Nephron (organoid): ENCODE results near the gene DNAH9.

ENCODE experiments used
- H3K27ac Mint-ChIP-seq, 3 experiments: 2 replicates each; pipeline ENCODE4 v1.8.0; 2020; ENCODE audit warnings: mixed read lengths in 3 of 3, mild to moderate bottlenecking in 2 of 3, moderate library complexity in 1 of 3
- H3K27me3 Mint-ChIP-seq: 2 replicates; pipeline ENCODE4 v1.8.0; 2021; ENCODE audit warnings: low read depth, mild to moderate bottlenecking, moderate library complexity, mixed read lengths
- H3K36me3 Mint-ChIP-seq: 2 replicates; pipeline ENCODE4 v1.8.0; 2020; ENCODE audit warnings: low read depth, mixed read lengths
- H3K4me1 Mint-ChIP-seq: 2 replicates; pipeline ENCODE4 v1.8.0; 2020; ENCODE audit warnings: mixed read lengths
- H3K4me3 Mint-ChIP-seq, 3 experiments: 2 replicates each; pipeline ENCODE4 v1.8.0; 2020; ENCODE audit warnings: mild to moderate bottlenecking in 3 of 3, mixed read lengths in 3 of 3, moderate library complexity in 2 of 3
- H3K9me3 Mint-ChIP-seq: 2 replicates; pipeline ENCODE4 v1.8.0; 2020; ENCODE audit warnings: mixed read lengths
- TF ChIP-seq, protein P1 (sequence below), 3 experiments: fragments of 200-600 bp; sonication (generic); IDR thresholded peaks; one replicate each; pipeline ENCODE4 v1.5.0; 2021; ENCODE audit warnings: antibody characterized with exemption in 3 of 3; ENCODE audit not compliant: unreplicated experiment in 3 of 3

Gene DNAH9

DNA sequence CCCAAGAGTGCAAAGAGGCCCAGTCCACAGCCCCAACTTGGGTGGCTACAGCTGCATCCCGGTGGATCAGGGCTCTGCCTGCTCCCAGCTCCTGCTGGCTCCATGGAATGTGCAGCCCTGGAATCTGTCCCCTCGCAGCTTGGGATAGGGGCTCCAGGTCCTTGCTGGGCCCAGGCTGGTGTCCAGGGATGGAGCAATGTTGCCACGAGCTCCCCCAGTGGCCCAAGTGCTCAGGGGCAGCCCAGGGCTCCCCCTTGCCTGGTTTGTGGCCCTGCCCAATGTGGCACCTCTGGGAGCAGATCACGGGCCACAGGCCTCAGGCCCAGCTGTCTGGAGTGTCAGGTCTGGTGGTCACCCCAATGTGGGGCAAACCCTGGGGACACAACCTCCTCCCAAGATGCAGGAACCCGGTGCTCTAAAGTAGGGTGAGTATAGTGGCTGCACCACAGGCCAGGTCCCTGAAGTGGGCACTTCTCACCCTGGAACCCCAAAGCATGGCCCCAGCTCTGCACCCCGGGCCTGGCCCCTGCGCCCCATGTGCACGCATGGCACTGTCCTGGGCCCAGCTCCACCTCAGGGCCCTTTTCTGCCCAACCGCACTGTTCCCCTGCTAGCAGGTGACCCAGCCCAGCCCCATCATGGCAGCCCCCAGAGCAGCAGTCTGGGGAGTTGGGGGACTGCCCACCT, 14.8 kb upstream of the DNAH9 start:
- H3K4me1 Mint-ChIP-seq, result no peaks in the 10 kb centered on the region
- TF ChIP-seq, protein P1, sequence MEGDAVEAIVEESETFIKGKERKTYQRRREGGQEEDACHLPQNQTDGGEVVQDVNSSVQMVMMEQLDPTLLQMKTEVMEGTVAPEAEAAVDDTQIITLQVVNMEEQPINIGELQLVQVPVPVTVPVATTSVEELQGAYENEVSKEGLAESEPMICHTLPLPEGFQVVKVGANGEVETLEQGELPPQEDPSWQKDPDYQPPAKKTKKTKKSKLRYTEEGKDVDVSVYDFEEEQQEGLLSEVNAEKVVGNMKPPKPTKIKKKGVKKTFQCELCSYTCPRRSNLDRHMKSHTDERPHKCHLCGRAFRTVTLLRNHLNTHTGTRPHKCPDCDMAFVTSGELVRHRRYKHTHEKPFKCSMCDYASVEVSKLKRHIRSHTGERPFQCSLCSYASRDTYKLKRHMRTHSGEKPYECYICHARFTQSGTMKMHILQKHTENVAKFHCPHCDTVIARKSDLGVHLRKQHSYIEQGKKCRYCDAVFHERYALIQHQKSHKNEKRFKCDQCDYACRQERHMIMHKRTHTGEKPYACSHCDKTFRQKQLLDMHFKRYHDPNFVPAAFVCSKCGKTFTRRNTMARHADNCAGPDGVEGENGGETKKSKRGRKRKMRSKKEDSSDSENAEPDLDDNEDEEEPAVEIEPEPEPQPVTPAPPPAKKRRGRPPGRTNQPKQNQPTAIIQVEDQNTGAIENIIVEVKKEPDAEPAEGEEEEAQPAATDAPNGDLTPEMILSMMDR (IDR thresholded peaks at IDR 0.05; ENCODE audit: unreplicated experiment in 3 of 3), result no peak
- H3K9me3 Mint-ChIP-seq, result no peaks in the 10 kb centered on the region
- H3K36me3 Mint-ChIP-seq, result no peaks in the 10 kb centered on the region
- no peaks in the 10 kb centered on the region for H3K27me3 Mint-ChIP-seq
- H3K27ac Mint-ChIP-seq, result no peak overlapping the region
- H3K4me3 Mint-ChIP-seq, result no peak overlapping the region

DNA sequence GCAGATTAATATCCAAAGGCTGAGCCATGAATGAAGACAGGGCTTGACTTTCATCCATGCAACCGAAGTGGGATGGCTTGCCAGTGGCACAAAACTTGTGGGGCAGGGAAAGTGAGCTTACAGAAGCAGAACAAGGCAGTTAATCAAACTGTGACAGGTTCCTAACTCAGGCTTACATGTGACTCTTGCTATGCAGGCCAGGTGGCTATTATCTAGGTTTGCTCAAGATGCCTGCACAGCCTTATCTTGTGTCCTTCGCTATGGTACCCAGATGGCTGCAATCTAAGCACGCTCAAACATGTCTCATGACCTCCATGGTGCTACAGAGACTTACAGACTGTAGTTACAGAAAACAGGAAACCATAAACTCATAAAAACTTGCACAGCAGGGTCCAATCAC, 8.6 kb upstream of the DNAH9 start:
- Mint-ChIP-seq H3K27me3 (no peaks in the 10 kb centered on the region), H3K4me3 (no peak overlapping the region), H3K36me3 (no peaks in the 10 kb centered on the region), H3K9me3 (peaks cover 6% of the 10 kb centered on the region), H3K27ac (no peak overlapping the region), H3K4me1 (no peaks in the 10 kb centered on the region)
- TF ChIP-seq, protein P1 (IDR thresholded peaks at IDR 0.05; ENCODE audit: unreplicated experiment in 3 of 3), result no peak

DNA sequence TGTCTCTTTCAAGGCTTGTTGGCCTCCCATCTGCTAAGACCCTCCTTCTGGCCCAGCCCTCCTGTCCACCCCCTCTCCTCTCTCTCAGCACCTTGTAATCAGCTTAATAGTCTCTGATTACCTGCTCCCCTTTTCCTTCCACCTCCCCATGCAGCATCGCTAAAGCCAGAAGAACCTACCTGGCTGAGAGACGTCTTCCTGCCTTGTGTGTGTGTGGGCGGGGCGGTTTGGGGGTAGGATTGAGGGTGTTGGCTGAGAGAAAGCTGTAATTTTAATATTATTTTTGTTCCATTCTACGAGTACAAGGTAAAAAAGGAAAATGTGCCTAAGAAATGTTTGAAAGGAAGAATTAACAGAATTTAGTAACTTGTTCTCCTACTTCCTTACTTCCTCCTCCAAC, 3.4 kb downstream of the DNAH9 start:
- Mint-ChIP-seq H3K4me3 (peak overlapping the region in 1 of 3 experiments; percentile 7), H3K27ac (peak overlapping the region in 1 of 3 experiments; percentile 28), H3K27me3 (peaks cover 12% of the 10 kb centered on the region), H3K36me3 (peaks cover 3% of the 10 kb centered on the region), H3K9me3 (no peaks in the 10 kb centered on the region), H3K4me1 (peaks cover 9% of the 10 kb centered on the region)
- TF ChIP-seq, protein P1 (IDR thresholded peaks at IDR 0.05; ENCODE audit: unreplicated experiment in 3 of 3), result no peak

DNA sequence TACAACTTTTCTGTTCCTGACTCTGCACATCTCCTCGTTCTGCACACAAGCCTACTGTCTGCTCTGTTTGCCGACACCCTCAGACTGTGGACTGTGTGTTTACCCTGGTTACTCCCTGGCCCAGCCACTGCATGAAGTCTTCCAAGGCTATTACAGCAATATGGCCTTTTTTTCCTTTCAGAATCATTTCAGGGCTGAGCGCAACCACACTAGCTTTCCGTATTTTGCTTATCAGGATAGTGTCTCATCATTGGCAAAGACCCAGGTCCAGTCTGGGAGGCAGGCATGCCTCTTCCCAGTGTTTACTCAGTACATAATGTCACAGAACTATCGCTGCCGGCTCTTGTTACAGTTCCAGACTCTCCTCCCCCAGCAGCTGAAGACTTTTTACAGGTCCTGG, 10.1 kb downstream of the DNAH9 start:
- Mint-ChIP-seq H3K4me3 (peak overlapping the region in 2 of 3 experiments; percentile 0 to 42), H3K4me1 (peaks cover 25% of the 10 kb centered on the region), H3K27ac (peak overlapping the region; percentile 74 to 96 (median 83)), H3K27me3 (no peaks in the 10 kb centered on the region), H3K36me3 (no peaks in the 10 kb centered on the region), H3K9me3 (no peaks in the 10 kb centered on the region)
- TF ChIP-seq, protein P1 (IDR thresholded peaks at IDR 0.05; ENCODE audit: unreplicated experiment in 3 of 3), result no peak

DNA sequence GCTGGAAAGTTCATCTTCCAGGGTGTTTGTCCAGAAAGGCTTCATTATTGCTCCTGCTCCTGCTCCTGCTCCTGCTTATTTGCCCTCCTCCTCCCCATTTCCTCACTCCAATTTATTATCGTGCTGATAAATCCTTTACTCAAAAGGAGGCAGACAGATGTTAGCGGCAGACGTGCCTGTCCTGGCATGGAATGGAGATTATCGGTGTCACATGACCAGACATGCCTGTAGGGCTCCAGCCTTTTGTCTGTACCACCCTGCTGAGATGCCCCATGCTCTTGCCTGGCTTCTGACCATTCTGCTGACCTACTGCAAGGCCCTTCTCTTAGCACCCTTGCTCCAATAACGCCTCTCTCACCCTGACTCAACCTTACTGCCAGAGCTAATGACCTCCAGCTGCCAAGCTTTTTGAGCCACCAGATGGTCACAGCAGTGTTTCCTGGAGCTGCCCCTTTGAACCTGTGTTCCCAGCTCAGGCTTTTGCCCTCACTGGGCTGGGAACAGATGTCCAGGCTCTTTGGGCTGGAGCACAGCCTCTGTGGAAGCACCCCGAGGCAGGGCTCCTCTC, 12.8 kb downstream of the DNAH9 start:
- peaks cover 25% of the 10 kb centered on the region for H3K4me1 Mint-ChIP-seq
- TF ChIP-seq, protein P1 (IDR thresholded peaks at IDR 0.05; ENCODE audit: unreplicated experiment in 3 of 3), result no peak
- H3K36me3 Mint-ChIP-seq, result no peaks in the 10 kb centered on the region
- H3K27me3 Mint-ChIP-seq, result no peaks in the 10 kb centered on the region
- no peaks in the 10 kb centered on the region for H3K9me3 Mint-ChIP-seq
- peak overlapping the region in 1 of 3 experiments; percentile 29 for H3K27ac Mint-ChIP-seq
- H3K4me3 Mint-ChIP-seq, result no peak overlapping the region

DNA sequence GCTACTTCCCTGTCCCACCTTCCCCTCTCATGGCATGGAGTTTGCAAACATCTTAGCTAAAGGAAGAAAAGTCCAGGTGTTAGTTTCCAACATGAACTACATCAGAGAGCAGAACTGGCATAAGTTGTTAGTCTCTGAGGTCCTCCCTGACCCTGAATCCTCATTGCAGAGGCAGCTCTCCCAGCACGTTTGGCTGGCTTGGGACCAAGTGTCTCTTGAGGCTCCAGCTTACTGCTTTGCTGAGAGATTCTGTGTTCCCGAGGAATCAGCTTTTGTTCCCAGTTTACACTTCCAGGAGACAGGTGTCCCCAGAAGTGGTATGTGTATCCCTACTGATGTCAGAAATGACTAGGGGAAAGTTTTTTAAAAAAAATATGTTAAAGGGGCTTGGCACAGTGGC, 14.7 kb downstream of the DNAH9 start:
- TF ChIP-seq, protein P1 (IDR thresholded peaks at IDR 0.05; ENCODE audit: unreplicated experiment in 3 of 3), result no peak
- peaks cover 24% of the 10 kb centered on the region for H3K4me1 Mint-ChIP-seq
- no peaks in the 10 kb centered on the region for H3K27me3 Mint-ChIP-seq
- no peak overlapping the region for H3K27ac Mint-ChIP-seq
- no peak overlapping the region for H3K4me3 Mint-ChIP-seq
- no peaks in the 10 kb centered on the region for H3K9me3 Mint-ChIP-seq
- H3K36me3 Mint-ChIP-seq, result no peaks in the 10 kb centered on the region
